Upper lobe of right lung (tissue), 1 donor: Measurements from ENCODE around the gene ZNF646. TPM values are rescaled to one million over a fixed set of nuclear protein-coding genes. Genes with fewer than 3 reads are reported as not detected.
A peak's percentile ranks its signal among the peaks of the same experiment; 100 is the strongest.

Experiments
- ATAC-seq: fragments of 200-7000 bp; cut with Tn5 transposase; one replicate; pipeline ENCODE4 v1.9.1; 2020; ENCODE audit warnings: mild to moderate bottlenecking, moderate library complexity
- DNase-seq: peaks from one replicate; pipeline ENCODE4 v3.0.0-alpha.2; 2020
- H3K27ac ChIP-seq: fragments of 200-600 bp; one replicate; pipeline ENCODE4 v1.8.0; 2022
- H3K27me3 ChIP-seq: fragments of 200-600 bp; one replicate; pipeline ENCODE4 v1.8.0; 2022; ENCODE audit warnings: mild to moderate bottlenecking
- H3K36me3 ChIP-seq: fragments of 200-600 bp; one replicate; pipeline ENCODE4 v1.8.0; 2022
- H3K4me1 ChIP-seq: fragments of 200-600 bp; one replicate; pipeline ENCODE4 v1.8.0; 2022
- H3K4me3 ChIP-seq: fragments of 200-600 bp; one replicate; pipeline ENCODE4 v1.8.0; 2022; ENCODE audit warnings: mild to moderate bottlenecking
- H3K9me3 ChIP-seq: fragments of 200-600 bp; one replicate; pipeline ENCODE4 v1.8.0; 2022
- CTCF ChIP-seq: fragments of 200-600 bp; IDR thresholded peaks from one replicate; pipeline ENCODE4 v1.8.0; 2022; ENCODE audit warnings: antibody characterized with exemption
- intact Hi-C: fragments of 100-400 bp; cut with DNase I; formaldehyde crosslinking; loops from one replicate; pipeline ENCODE4 v1.11.0; 2022
- total RNA-seq: library from RNA; stranded (reverse); fragmentation: NEBNext Ultra II Directional; extraction: Animal tissue kit (Norgen Biotek cat#: 25700); gene quantifications from one replicate; pipeline ENCODE4 v1.2.1, GENCODE V29; 2021
- donor health status: DM: no; HTN: yes; CAD: no; lungs with severe emphysema.

ZNF646 gene
- total RNA-seq, 1 donor from 2014 or later, result 20.6 TPM

- Histone ChIP-seq H3K27me3 (no peaks in the 10 kb centered on the region), H3K4me1 (peaks cover 38% of the 10 kb centered on the region), H3K27ac (no peak overlapping the region), H3K36me3 (peaks cover 62% of the 10 kb centered on the region), H3K4me3 (no peak overlapping the region), H3K9me3 (no peaks in the 10 kb centered on the region)
- TF ChIP-seq CTCF, result no peak
- ATAC-seq (no peak), DNase-seq (no peak)
- intact Hi-C loops, result no loop called here
Measured at GRCh38 chr16:31125844-31126243, 51.6 kb downstream of the ZNF646 start.

- H3K4me1 ChIP-seq, result peaks cover 39% of the 10 kb centered on the region
- H3K9me3 ChIP-seq, result no peaks in the 10 kb centered on the region
- DNase-seq (peak; percentile 79), ATAC-seq (peak; percentile 41)
- H3K27ac ChIP-seq, result peak overlapping the region; percentile 96
- H3K27me3 ChIP-seq, result no peaks in the 10 kb centered on the region
- intact Hi-C loops, result no loop called here
- no peak overlapping the region for H3K4me3 ChIP-seq
- no peak for TF ChIP-seq CTCF
- H3K36me3 ChIP-seq, result peaks cover 63% of the 10 kb centered on the region
Measured at GRCh38 chr16:31127182-31127581, 53.0 kb downstream of the ZNF646 start.

GRCh38 chr16:31128711-31129567 is 54.7 kb downstream of the ZNF646 start:
- Histone ChIP-seq H3K4me1 (peaks cover 42% of the 10 kb centered on the region), H3K27ac (peak overlapping the region; percentile 96), H3K4me3 (no peak overlapping the region), H3K9me3 (no peaks in the 10 kb centered on the region), H3K27me3 (no peaks in the 10 kb centered on the region), H3K36me3 (peaks cover 45% of the 10 kb centered on the region)
- ATAC-seq (peak; percentile 77), DNase-seq (peak; percentile 84)
- no peak for TF ChIP-seq CTCF
- intact Hi-C loops, result no loop called here

GRCh38 chr16:31129568-31130335 is 55.5 kb downstream of the ZNF646 start:
- ATAC-seq, result peak; percentile 32
- intact Hi-C loops, result no loop called here
- Histone ChIP-seq H3K4me3 (peak overlapping the region; percentile 21), H3K4me1 (peaks cover 48% of the 10 kb centered on the region), H3K9me3 (no peaks in the 10 kb centered on the region), H3K27ac (peak overlapping the region; percentile 96), H3K27me3 (no peaks in the 10 kb centered on the region), H3K36me3 (peaks cover 40% of the 10 kb centered on the region)
- peak; percentile 6 for TF ChIP-seq CTCF
- DNase-seq, result peak; percentile 91

GRCh38 chr16:31130336-31130891 is 56.2 kb downstream of the ZNF646 start:
- H3K9me3 ChIP-seq, result no peaks in the 10 kb centered on the region
- no peak for TF ChIP-seq CTCF
- ATAC-seq (peak; percentile 0), DNase-seq (peak; percentile 77)
- peak overlapping the region; percentile 21 for H3K4me3 ChIP-seq
- peaks cover 40% of the 10 kb centered on the region for H3K36me3 ChIP-seq
- H3K27ac ChIP-seq, result peak overlapping the region; percentile 96
- no peaks in the 10 kb centered on the region for H3K27me3 ChIP-seq
- intact Hi-C loops, result no loop called here
- peaks cover 48% of the 10 kb centered on the region for H3K4me1 ChIP-seq
